ENCODE results near the gene CDH12.

- TF ChIP-seq CTCF (IDR thresholded peaks at IDR 0.05) = no peak
- no peak for TF ChIP-seq POLR2A (IDR thresholded peaks at IDR 0.05)
Observed at GRCh38 chr5:21802100-21802499, 1051.0 kb downstream of the CDH12 start.
